Measurements from ENCODE around the gene CDKAL1. TPM values are rescaled to one million over a fixed set of nuclear protein-coding genes. Genes with fewer than 3 reads are reported as not detected.
"Not testable (repeated sequence)": the region's sequence is repeated elsewhere in the genome, so short reads cannot be mapped to it uniquely, and the experiment has no call there.

The CDKAL1 gene
- total RNA-seq, 1 donor from 2014 or later, result 11.8 TPM

DNA sequence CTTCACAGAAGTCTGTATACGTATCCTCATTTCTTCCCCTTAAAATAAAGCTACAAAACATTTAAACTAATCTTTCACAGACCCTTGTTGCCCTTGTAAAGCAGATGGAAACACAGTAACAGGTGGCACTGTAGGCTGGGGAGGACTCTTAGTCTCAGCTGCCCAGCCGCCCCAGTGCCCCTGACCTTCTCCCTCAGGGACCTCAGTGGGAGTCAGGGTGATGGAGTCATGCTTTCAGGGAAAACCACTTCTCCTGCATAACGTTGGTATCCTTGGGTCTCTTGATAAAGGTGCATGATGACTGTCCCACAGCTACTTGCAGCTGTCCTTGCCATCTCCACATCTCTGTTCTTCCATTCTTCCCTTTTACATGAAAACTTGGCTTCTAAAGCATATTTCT lies 198.6 kb downstream of the CDKAL1 start:
- peak; percentile 78 for DNase-seq (ENCODE audit: low read depth)

DNA sequence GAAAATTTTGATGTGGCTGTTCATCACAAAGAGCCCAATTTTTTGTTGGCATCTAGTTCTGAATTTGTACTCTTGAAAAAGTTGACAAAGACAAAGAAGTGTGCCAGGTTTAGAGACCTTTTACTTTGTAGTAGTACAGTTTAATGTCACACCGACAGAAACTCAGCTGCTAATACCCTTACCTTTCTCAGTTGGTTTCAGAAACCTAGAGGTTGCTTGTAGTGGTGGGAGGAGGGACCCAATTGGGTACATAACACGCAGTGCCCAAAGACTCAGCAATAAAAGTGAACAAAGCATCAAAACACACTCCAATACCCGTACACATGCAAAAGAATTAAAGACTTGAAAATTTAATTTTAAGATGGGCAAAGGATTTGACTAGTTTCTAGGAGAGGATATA lies 203.7 kb downstream of the CDKAL1 start:
- no peak for DNase-seq (ENCODE audit: low read depth)

GRCh38 chr6:20740088-20740487 lies 205.8 kb downstream of the CDKAL1 start:
- DNase-seq (ENCODE audit: low read depth), result no peak

DNA sequence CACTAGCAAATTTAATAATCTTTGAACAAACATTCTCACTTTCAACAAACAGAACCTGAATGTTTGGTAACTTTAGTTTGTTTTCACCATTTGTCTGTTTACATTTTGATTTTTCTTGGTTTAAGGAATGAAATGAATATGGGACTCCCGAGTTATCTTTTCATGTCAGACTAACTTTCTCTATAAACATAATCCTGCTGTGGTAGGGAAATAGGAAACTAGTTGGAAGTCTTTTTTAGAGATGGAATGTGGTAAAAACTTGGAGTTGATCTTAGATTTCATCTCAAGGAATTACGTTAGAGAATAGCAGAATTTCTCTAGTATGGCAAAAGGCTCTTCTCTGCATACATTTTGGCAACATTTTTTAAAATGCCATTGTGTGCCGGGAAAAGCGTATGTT lies 206.5 kb downstream of the CDKAL1 start:
- no peak for DNase-seq (ENCODE audit: low read depth)

GRCh38 chr6:20741490-20741889 lies 207.2 kb downstream of the CDKAL1 start:
- no peak for DNase-seq (ENCODE audit: low read depth)

- DNase-seq (ENCODE audit: low read depth), result no peak
These were observed 210.8 kb downstream of the CDKAL1 start for GRCh38 chr6:20744911-20745557.

- no peak for DNase-seq (ENCODE audit: low read depth)
These were observed 211.8 kb downstream of the CDKAL1 start for GRCh38 chr6:20746024-20746423.

GRCh38 chr6:20746805-20747558 lies 212.7 kb downstream of the CDKAL1 start:
- DNase-seq (ENCODE audit: low read depth), result no peak

GRCh38 chr6:20747991-20748390 lies 213.7 kb downstream of the CDKAL1 start:
- peak; percentile 7 for DNase-seq (ENCODE audit: low read depth)

- DNase-seq (ENCODE audit: low read depth), result peak; percentile 25
These were observed 217.2 kb downstream of the CDKAL1 start for GRCh38 chr6:20751293-20751935.

DNA sequence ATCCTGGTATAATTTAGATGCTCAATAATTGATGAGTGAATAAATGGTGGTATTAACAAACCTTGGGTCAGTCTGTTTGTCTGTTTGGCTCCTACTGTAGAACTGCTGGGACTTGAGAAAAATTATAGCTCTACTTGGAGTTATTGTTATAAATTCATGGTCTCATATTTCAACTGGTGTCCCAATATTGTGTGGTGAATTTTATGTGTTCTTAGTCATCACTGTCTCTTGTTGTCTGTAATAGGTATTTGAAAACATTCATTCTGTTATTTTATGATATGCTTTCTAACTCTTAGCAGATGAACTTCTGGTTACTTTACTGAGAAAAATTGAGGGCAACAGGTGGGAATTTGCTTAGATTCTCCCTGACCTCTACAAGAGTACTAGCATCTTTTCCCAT lies 221.4 kb downstream of the CDKAL1 start:
- peak; percentile 45 for DNase-seq (ENCODE audit: low read depth)

GRCh38 chr6:20756584-20757147 lies 222.4 kb downstream of the CDKAL1 start:
- not testable (repeated sequence) for DNase-seq (ENCODE audit: low read depth)

GRCh38 chr6:20757761-20758160 lies 223.5 kb downstream of the CDKAL1 start:
- DNase-seq (ENCODE audit: low read depth), result peak; percentile 42

GRCh38 chr6:20763296-20763695 lies 229.0 kb downstream of the CDKAL1 start:
- no peak for DNase-seq (ENCODE audit: low read depth)

- DNase-seq (ENCODE audit: low read depth), result no peak
These were observed 235.4 kb downstream of the CDKAL1 start for GRCh38 chr6:20769631-20770030.

DNA sequence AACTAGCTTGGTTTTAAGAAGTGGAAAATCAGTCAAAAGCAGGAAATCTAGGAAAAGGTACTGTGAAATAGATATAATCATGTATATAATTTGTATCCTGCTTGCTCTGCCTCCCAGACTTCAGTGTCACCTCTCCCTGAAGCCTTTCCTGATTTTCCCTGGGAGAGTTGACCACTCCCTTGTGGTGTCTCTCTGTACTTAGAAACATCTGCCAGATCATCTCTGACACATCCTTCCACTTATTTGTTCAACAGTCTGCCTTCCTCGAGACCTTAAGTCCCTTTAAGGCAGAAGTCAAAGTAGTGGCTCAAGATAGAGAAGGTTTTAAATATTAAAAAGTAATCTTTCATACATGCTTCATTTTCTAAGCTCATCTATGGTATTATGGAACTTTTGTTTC lies 236.5 kb downstream of the CDKAL1 start:
- DNase-seq (ENCODE audit: low read depth), result peak; percentile 63

GRCh38 chr6:20771409-20771808 lies 237.2 kb downstream of the CDKAL1 start:
- no peak for DNase-seq (ENCODE audit: low read depth)

GRCh38 chr6:20773822-20774221 lies 239.6 kb downstream of the CDKAL1 start:
- no peak for DNase-seq (ENCODE audit: low read depth)

DNA sequence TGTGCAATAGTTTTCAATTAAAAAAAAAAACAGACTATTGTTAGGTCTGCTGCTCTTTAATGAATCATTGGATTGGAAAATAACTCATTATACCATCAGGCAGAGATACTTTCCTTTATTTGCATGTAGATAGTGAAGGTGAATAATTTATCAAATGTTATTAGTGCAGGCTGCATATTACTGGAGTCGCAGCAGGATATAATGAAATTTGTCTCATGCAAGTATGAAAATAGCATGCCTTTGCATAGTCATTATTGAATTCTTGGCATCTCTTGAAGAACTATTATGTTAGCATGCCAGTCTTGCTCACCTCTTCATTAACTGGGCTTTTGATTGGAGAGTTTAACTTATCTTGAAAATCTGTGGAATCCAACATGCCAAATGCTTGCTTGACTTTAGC lies 241.7 kb downstream of the CDKAL1 start:
- no peak for DNase-seq (ENCODE audit: low read depth)

DNA sequence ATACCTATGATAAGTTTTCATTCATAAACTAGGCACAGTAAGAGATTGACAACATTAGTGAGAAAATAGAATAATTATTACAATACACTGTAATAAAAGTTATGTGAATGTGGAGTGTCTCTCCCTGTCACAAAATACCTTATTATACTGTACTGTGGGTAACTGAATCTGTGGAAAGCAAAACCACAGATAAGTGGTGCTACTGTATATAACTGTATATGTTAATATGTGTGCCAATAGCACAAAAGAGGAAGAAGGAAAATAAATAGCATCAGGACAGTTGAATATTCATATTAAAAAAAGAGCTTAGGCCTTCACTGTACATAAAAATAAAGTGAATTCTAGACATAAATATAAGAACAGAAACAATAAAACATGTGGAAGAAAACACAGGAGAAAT lies 243.5 kb downstream of the CDKAL1 start:
- no peak for DNase-seq (ENCODE audit: low read depth)

- DNase-seq (ENCODE audit: low read depth), result no peak
These were observed 244.2 kb downstream of the CDKAL1 start for GRCh38 chr6:20778459-20778858.

GRCh38 chr6:20778912-20779311 lies 244.7 kb downstream of the CDKAL1 start:
- DNase-seq (ENCODE audit: low read depth), result no peak

Measured in myocyte (in vitro differentiated cells).